ENCODE measurements around the gene TRIM31. TPM values are rescaled to one million over a fixed set of nuclear protein-coding genes. Genes with fewer than 3 reads are reported as not detected.

Gene TRIM31
- total RNA-seq, 1 donor from 2014 or later: not detected

DNA sequence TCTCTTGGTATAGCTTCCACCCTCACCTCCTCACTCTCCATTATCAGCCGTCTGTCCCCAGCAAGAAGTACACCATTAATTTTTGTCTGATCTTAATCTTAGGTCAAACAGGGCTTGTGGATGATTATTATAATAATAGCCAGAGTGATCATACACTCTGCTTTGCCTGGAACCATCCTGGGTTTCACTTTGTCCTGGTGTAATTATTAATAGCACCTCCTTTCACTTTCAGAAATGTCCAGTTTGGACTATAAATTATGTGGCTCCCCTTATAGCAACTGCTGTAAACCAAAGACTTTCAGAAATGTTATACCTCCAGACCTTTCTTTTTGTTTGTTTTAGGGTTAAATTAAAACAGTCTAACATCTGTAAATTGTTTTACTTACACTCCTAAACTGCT lies 951 bp upstream of the TRIM31 start:
- no peak for DNase-seq (ENCODE audit: low spot score)

DNA sequence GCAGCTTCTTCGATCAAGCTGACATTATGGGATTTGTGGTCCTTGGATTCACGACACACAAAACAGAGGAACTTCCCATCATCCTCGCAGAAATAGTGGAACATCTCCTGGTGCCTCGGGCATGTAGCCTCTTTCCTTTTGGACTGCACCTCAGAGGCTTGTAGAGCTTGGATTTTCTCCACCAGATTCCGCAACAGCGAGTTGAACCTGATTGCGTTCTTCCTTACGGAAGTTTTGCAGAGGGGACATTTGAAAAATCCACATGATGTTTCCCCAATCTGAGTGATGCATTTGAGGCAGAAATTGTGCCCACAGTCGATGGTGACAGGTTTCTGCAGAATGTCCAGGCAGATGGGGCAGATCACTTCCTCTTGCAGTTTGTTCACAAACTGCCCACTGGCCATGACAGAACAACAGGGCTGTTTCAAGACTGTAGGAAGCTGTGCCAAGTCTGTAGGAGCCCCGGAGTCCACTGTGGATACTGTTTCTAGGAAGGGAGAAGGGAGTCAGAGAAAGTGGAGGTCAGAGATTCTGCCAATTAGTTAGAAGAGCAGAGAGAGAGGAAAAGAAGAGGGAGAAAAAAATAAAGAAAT lies 392 bp downstream of the TRIM31 start:
- no peak for DNase-seq (ENCODE audit: low spot score)

DNA sequence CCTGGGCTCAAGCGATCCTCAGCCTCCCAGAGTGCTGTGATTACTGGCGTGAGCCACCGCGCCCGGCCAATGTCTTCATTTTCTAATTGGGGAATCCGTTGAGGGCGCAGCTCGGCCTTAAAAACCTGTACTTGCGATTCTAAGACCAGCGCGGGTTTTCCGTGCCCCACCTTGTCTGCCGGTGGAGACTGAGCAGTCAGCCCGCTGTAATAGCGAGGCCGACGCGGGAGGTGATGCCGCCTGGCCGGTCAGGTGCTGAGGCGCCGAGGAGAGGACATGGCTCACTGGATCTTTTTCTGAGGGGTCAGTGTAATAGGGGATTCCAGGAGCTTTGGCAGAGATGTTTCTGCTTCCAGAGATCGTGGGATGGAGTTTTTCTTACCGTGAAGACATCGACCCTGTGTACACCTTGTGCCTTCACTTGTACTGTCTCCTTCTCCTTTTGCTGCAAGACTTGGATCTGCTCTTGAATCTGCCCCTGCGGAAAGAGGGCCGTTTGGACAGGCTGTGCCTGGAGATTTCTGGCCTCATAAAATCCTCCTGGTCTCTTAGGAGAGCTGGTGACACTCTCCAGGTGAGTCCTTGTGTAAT lies 1.5 kb downstream of the TRIM31 start:
- no peak for DNase-seq (ENCODE audit: low spot score)

DNA sequence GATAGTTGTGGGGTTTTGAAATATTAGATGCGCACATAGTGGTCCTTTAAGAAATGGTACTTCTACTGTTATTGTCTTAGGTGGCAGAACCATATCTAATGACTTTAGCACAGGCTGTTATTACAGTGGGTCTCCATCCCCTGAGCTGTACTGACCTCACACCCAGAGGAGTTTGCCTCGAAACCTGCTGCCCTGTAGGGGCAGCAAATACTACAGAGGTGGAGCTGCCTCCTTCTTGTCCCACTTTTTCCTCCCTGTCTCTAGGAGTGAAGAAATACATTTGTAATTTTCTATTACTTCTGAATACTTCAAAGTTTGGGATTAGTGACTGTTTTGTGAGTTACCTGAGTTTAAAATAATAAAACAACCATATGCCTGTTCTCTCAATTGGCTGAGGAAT lies 8.2 kb downstream of the TRIM31 start:
- DNase-seq (ENCODE audit: low spot score): no peak

DNA sequence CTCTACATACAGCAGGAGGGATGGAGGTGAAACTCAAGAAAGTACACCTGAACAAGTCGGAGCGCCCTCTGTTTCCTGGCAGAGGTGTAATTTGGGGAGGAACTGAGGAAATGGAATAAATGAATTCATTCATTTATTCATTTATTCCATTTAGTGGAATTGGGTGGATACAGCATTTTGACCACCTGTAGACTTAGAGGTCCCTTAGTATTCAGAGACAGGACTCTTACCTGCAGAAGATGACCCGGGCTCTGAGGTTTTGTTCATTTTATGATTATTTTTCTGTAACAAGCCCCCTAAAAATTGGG lies 9.1 kb downstream of the TRIM31 start:
- no peak for DNase-seq (ENCODE audit: low spot score)

DNA sequence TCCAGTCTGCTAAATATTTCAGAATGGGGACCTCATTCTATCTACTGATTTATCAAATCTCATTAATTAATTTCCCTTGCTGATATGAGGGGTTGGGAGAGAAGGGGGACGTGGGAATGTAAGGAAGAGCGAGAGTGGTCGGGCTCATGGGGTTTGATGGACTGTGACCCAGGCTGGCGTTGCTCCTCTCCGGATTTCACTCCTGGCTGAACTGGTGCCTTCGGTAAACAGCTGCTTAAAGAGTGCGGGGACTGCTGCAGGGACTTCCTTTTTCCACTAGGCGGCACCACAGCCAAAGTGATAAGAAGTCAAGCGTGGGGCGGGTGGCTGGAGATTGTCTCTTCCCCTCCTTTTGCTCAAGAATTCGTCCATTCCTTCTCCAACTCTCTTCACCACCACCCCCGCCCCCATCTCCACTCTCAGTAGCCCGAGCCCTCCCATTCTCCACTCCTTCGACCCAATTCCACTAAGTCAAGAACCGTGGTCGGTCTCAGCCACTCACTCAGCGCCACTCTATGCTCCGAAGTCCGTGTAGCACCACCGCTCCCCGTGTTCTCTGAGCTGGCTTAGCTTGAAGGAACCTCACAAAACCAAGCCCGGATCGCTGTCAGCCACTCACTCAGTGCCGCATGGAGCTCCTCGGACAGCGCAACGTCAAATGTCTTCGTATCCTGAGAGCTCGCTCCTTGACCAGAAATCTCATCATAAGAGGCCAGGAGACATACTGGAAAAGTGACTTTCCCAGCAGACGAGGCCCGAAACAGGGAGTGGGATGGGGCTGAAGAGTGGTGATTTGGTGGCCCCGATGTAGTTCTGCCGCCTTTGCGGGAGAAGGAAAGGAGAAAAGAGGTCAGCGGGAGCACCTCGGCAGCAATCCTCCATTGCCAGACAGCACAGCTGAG lies 9.7 kb downstream of the TRIM31 start:
- peak; percentile 91 for DNase-seq (ENCODE audit: low spot score)

DNA sequence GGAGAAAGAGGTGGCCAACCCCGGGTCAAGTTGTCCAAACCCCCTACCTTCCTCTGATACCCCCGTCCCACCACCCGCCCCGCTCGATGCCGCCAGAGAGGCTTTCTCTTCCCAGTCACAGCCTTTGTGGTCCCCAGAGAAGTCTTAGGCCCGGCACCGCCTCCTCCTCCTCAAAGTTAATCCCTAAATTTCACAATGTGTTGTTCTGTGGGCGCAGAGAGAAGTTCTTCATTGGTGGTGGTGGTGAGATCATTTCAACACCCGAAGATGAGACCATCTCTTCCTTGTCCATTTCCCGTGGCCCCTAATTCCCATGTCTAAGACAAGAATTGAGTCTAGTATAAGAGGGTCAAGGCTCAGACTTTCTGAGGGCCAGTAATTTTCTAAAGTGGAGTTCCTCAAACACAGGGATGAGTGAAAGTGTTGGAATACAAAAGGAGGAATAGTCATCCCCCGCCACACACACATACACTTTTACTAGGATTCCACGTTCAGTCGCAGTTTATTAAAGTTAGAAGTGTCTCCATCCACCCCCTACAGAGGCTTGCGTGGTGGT lies 10.4 kb downstream of the TRIM31 start:
- no peak for DNase-seq (ENCODE audit: low spot score)

DNA sequence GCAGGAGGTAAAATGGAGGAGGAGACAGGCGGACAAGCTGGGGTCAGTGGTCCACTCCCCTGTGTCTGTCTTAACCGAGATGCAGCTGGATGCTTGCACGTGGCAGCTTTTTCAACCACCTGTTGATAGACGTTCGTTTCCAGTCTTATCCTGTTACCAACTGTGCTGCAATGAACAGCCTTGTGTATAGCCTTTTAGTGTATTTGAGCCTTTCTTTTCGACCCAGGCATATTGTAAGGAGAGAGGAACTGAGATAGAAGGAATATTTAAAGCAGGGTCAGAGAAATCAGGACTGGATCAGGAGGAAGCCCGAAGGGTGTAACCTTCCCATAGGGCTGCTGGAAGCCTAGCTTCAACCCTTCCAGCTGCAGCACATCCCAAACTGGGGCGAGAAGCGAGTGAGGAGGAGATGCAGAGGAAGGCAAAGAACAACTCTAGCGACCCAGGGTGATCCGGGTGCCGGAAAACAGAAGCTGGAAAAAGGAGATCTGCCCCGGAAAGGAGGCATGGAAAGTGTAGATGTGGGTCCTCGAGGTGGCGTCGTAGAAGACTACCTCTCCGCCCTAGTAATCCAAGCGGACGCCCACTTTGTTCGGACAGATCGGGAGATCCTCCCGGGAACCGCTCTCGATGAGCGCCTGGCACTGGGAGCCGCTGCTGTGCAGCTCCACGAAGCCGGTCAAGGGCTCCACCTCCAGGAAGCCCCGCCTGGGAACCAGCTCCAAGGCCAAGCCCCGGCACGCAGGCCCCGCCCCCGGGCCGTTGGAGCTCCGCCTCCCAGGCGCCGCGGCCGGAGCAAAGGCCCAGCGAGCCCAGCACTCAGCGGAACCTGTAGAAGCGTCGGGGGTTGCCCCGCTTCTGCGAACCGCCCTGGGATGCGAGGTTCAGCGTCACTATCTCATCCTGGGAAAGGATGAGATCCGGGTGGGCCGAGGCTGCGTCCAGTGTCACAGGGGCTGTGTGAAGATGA lies 11.2 kb downstream of the TRIM31 start:
- peak; percentile 98 for DNase-seq (ENCODE audit: low spot score)

DNA sequence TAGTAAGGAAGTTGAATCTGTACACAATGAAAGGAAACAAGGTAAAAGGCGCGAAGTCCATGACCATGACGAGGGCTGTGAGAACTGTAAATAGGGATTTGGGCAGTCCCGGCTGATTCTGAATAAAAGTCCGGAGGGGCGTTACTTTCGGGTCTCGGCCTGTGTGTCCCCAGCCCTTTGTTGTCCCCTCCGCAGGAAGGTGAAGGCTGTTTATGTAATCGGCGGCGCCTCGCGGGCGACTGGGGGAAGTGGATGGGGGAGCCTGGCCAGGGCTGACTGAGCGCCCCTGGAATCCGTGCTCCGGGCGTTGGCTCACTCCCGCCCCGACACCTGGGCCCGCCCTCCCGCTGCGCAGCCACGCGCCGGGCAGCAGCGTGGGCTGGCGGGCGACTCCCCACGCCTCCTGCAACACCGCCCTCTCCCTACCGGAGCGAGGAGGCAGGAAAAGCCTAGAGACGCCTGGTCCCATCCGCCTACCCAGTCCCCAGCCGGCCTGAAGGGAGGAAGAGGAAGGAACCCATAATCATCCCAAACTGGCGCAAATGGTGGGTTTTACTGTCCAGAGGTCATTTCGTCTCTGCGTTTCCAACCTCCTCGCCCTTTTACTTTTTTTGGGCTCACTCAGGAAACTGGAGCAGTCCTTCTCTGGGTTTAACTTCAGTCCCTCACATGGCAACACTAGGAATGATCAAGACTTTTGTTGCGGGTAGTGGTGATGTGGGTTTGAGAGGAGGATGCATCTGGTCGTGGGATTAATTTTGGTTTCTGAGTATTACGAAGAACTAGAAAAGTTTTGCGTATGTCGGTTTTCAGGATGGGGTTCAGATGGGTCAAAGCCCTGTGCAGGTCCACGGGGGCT lies 12.1 kb downstream of the TRIM31 start:
- DNase-seq (ENCODE audit: low spot score): no peak

DNA sequence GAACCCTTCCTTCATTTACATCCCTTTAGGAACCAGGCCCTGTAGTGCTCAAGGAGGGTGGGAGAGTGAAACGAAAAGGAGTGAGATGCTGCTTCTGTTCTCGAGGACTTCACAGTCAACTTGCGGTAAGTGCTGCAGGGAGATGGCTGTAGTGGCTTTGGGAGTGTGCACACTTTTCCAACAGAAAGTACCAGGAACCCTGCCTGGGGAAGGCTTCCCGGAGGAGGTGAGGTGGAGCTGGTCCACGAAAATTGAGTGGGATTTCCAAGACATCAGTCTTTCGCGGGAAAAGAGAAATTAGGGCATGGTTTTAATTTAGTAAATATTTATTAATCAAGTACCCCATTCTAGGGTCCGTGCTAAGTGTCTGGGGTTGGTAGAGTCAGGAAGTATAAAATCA lies 12.7 kb downstream of the TRIM31 start:
- no peak for DNase-seq (ENCODE audit: low spot score)

DNA sequence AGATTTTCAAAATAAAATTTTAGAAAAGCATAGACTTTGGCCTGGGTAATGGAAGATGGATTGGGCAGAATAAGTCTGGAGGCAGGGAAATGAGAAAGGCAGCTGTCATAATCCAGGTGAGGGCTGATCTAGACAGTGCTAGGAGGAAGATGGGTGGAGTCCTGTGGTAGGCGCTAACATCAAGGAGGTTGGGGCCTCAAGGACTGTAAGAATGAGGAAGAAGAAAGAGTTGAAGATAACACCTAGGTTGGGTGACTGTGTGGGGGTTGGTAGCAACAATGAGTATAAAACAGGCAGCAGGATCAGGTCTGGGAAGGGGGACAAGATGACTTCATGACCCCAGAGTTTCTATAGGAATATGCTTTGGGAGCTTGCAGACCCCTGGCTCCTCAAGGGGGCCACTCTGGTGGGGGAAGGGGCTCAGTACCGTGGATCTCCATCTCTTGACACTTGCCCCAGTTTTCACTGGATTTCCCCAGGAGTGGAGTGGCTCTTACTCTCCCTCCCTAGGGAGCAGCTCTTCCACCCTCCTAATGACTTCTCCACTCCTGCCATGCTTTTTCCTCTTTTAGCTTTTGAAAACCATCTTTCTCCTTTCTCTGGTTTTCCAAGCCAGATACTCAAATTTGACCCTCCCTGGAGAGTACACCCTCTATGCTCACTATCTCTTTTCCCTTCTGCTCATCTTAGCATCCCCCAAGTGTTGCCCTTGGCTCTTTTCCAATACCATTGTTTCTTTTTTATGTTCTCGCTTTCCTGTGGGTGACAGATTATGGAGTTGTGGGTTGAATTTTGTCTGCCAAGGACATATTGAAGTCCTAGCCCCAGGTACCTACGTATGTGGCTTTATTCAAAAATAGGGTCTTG lies 14.8 kb downstream of the TRIM31 start:
- DNase-seq (ENCODE audit: low spot score): no peak

DNA sequence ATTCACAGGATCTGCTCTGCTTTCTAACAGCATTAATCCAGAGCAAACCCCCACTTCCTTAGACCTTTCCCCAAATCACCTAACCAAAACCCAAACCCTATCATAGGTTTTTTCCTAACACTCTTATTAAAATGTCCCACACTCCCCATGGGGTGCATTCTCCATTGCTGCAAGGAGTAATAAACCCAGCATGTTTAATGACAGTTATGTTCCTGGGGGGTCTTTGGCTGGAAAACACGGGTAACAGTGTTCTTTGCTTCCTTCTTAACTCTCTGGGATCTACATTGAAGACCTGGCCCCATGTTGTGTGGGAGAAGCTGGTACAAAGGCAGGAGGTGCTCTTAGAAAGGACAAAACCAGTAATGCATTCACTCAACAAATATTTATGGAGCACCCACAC lies 16.1 kb downstream of the TRIM31 start:
- DNase-seq (ENCODE audit: low spot score): no peak

DNA sequence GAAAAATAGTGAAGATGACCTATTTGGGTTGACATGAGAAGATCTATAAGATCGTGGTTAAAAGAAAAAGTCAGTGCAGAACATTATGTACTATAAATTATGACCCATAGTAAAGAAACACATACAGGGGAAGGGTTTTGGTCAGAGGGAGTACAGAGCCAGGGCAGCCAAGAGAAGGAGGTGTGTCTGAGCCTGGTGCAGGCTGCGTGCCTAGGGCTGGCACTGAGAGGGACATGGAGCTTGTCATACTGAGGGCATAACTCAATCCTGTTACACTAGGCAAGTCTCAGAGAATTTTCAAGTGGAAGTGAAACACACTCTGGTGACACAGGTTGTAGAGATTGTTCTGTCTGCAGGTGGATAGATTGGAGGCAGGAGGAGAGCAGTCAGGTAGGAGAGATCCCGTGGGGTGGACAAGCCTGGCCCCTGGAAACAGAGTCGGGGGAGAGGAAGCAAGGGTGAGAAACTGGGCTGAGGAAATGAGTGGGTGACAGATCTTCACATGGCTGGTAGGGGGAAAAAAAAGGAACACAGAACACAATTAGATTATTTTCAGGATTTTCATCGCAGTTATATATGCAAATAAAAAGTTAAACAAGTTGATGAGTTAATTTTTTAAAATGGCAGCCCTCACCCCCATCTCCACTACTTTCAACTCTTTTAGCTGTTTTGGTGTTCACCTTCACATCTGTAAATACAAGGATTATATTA lies 18.8 kb downstream of the TRIM31 start:
- no peak for DNase-seq (ENCODE audit: low spot score)

DNA sequence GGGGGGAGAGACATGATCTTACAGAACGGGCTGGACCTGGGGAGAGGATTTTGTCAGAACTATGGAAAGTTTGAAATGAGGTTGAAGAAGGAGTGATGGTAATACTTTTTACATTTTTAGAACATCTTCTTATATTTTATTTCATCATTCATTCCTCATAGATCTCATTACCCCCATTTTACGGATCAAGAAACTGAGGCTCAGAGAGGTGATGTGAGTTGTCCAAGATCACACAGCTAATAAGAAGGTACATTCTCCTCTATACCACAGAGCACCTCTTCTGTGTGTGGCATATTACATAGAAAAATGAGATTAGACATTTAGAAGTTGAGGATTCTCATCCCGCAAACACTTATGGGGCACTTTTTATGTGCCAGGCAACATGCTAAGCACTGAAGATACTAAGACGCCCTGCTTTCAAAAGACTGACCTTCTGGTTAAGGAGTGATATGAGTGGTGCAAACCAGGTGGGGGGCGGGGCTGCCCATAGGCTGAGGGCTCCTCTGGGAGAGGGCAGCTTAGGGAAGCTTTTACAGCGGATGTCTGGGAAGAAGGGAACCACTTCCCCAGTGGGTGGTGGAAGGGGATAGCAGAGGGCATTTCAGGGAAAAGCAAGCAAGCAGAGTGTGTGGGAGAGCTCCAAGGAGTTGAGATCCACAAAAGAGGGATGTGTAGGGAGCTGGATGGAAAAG lies 19.9 kb downstream of the TRIM31 start:
- DNase-seq (ENCODE audit: low spot score): no peak

DNA sequence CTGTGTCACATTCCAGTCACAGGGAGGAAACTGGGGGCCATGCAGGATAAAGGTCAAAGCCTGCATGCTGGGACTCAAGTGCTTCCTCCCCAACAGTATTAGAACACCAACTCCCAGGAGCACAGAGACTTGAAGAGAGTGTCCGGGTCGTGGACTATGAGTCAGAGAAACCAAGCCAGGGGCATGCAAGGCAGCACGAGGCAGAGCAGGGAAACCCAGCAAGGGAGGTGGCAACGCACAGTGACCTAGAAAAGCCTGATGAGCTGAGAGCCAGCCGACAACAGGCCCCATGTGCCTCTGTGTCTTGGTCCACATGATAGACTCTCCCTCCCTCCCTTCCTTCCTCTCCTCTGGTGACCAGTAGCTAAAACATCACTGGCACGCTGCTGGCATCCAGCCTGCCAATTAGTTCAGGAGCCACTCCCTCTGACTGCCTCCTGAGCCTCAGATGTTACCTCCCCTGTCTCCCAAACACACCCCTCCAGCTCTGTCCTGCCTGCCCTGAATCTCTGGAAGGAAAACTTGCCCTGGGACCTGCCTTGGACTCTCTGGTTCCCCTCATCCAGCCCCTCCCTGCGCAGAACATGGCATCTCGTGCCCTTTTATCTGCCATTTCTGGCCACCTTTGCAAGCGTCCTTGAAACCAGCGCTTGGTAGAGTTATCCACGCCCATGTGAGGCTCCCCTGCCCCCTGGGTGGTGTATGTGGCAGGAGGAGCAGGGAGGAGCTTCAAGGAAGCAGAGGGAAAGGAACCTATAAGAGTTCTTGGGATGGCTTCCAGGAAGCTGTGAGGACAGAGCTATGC lies 21.1 kb downstream of the TRIM31 start:
- DNase-seq (ENCODE audit: low spot score): no peak

DNA sequence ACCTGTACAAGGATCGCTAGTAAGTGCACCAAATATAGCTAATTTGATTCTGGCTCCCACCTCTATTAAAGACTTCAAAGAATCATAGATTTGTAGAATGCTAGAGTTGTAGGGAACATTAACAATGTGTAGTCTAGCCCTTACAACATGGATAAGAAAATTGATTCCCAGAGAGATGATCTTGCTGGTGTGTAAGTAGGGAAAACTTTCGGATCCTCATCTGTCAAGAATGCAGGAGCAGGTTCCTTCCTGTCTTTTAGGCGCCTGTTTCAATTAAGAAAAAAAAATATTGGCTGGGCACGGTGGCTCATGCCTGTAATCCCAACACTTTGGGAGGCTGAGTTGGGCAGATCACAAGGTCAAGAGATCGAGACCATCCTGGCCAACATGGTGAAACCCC lies 25.0 kb downstream of the TRIM31 start:
- DNase-seq (ENCODE audit: low spot score): no peak

DNA sequence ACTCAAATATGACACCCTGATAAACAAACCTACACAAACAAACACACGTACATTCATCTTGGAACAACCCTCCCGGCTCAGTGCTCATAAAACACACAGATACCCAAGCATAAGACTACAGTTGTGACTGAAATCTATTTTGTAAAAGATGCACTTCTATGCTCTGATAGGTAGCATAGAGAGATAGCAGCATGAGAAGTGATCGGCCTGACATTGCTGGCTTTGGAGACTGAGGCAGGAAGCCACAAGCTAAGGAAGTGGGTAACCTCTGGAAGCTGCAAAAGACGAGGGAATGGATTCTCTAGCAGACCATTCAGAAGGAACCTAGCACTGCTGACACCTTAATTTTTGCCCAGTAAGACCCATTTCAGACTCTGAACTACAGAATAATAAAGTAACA lies 35.7 kb downstream of the TRIM31 start:
- DNase-seq (ENCODE audit: low spot score): no peak

All from mesenteric fat pad (tissue), 1 donor.